Activated CD4-positive, alpha-beta T cell treated with anti-CD3 and anti-CD28 coated beads for 36 hours (primary cell): Measurements from ENCODE around the gene CAMK2B. TPM values are rescaled to one million over a fixed set of nuclear protein-coding genes. Genes with fewer than 3 reads are reported as not detected.

ENCODE experiments used
- ATAC-seq: fragments of 200-7000 bp; cut with Tn5 transposase; one replicate; pipeline ENCODE4 v1.10.0; 2021; ENCODE audit warnings: mild to moderate bottlenecking, moderate library complexity
- CTCF ChIA-PET: fragments of 350-600 bp; sonication (Branson Sonifier 250); formaldehyde crosslinking; loops from one replicate; lab custom pipeline; 2021; ENCODE audit warnings: antibody characterized with exemption; lab: Charles Lee
- POLR2A ChIA-PET: fragments of 350-600 bp; sonication (Branson Sonifier 250); formaldehyde crosslinking; loops from one replicate; lab custom pipeline; 2021; ENCODE audit warnings: antibody characterized with exemption, inconsistent platforms; lab: Charles Lee
- DNase-seq: peaks from one replicate; pipeline ENCODE4 v3.0.0-alpha.2; 2020
- H3K27ac Mint-ChIP-seq: one replicate; pipeline ENCODE4 v1.8.0; 2021; ENCODE audit warnings: mixed read lengths
- H3K27me3 Mint-ChIP-seq: one replicate; pipeline ENCODE4 v1.8.0; 2021; ENCODE audit warnings: mixed read lengths
- H3K36me3 Mint-ChIP-seq: one replicate; pipeline ENCODE4 v1.8.0; 2021; ENCODE audit warnings: low read depth, mixed read lengths
- H3K4me1 Mint-ChIP-seq: one replicate; pipeline ENCODE4 v1.8.0; 2021; ENCODE audit warnings: mixed read lengths
- H3K4me3 Mint-ChIP-seq: one replicate; pipeline ENCODE4 v1.8.0; 2021; ENCODE audit warnings: mild to moderate bottlenecking, moderate library complexity, mixed read lengths
- H3K9me3 Mint-ChIP-seq: one replicate; pipeline ENCODE4 v1.8.0; 2021; ENCODE audit warnings: low read depth, mixed read lengths
- intact Hi-C, 2 experiments: fragments of 100-400 bp; cut with DNase I in 1 of 2; cut with micrococcal nuclease in 1 of 2; formaldehyde crosslinking; loops; one replicate each; pipeline versions ENCODE4 v1.14.2 to v1.15.1; 2022 to 2024; cut with DNase I, micrococcal nuclease
- total RNA-seq, 2 experiments: library from RNA; stranded (reverse); gene quantifications; one replicate each; pipeline ENCODE4 v1.2.3, GENCODE V29; 2021

The CAMK2B gene
- total RNA-seq, 2 experiments from 2014 or later: 1.1 to 1.8 TPM

DNA sequence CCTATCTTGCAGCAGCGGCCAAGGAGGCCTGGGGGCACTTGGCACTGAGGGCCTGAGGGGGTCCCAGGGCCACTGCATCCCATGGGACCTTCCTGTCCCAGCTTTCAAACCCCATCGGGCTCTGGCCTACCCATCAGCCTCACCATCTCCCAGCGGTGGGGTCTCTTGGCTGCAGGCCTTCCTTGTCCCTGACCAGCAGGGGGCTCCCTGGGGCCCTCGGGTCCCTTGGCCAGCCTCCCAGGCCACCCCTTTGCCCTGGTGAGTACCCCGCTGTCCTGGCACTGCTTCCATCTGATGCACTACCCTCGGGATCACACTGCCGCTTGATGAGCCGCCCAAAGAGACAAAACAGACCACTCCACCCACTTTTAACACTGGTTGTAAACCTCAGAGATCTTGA, 81.1 kb downstream of the CAMK2B start:
- CTCF ChIA-PET: interaction anchor here (0.8 kb wide), 1 partner anchor 321 kb away, joined by 5 read pairs; no protein-coding TSS in a partner anchor
- Mint-ChIP-seq H3K4me3 (no peak overlapping the region), H3K27me3 (no peaks in the 10 kb centered on the region), H3K9me3 (no peaks in the 10 kb centered on the region), H3K4me1 (no peaks in the 10 kb centered on the region), H3K36me3 (no peaks in the 10 kb centered on the region), H3K27ac (no peak overlapping the region)
- DNase-seq (peak; percentile 69), ATAC-seq (no peak)
- intact Hi-C loops: loop anchor here in 1 of 2 experiments (5.0 kb wide), 1 partner anchor 323 kb away; no protein-coding TSS in a partner anchor
- POLR2A ChIA-PET: interaction anchor here (0.6 kb wide), 1 partner anchor 290 kb away, joined by 3 read pairs; no protein-coding TSS in a partner anchor

- Mint-ChIP-seq H3K4me1 (no peaks in the 10 kb centered on the region), H3K4me3 (no peak overlapping the region), H3K27me3 (no peaks in the 10 kb centered on the region), H3K27ac (no peak overlapping the region), H3K36me3 (no peaks in the 10 kb centered on the region), H3K9me3 (no peaks in the 10 kb centered on the region)
- ChIA-PET POLR2A (no interaction called here), CTCF (interaction anchor here (1.0 to 2.2 kb wide), 5 partner anchors 17 to 827 kb away, joined by 3 to 13 read pairs (median 3); no protein-coding TSS in a partner anchor)
- intact Hi-C loops: loop anchor here in 1 of 2 experiments (5.0 kb wide), 1 partner anchor 325 kb away; no protein-coding TSS in a partner anchor
- ATAC-seq: no peak
- no peak for DNase-seq
Measured at GRCh38 chr7:44242091-44242490, 83.3 kb downstream of the CAMK2B start.

DNA sequence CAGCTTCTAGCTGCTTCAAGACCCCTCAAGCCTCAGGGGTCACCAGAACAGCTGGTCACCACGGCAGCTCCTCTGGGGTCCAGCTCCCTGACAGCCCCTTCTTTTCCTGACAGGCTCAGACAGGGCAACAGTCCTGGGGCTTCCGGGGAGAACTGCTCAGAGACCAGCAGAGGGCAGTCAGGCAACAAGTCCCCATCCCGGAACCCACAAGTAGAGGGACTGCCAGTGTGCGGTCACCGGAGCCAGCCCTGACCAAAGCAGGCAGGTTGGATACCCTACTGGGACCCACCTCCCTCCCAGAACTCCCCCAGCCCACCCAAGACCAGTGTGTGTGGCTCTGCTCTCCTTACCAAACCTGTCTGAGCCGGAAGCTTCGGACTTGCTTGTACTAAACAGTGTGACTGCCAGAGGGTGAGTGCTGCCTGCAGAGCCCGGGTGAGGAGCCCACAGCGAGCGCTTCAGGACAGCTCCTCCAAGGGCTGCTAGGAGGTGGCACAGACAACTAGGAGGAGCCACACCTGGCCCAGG, 84.3 kb downstream of the CAMK2B start:
- ChIA-PET CTCF (interaction anchor here (0.6 to 2.2 kb wide), 23 partner anchors 18 to 324 kb away, joined by 3 to 13 read pairs (median 3); partner anchors contain the start of gene NUDCD3), POLR2A (interaction anchor here (0.6 kb wide), 1 partner anchor 732 kb away, joined by 3 read pairs; no protein-coding TSS in a partner anchor)
- Mint-ChIP-seq H3K36me3 (no peaks in the 10 kb centered on the region), H3K27me3 (no peaks in the 10 kb centered on the region), H3K27ac (peak overlapping the region; percentile 51), H3K4me3 (no peak overlapping the region), H3K4me1 (no peaks in the 10 kb centered on the region), H3K9me3 (no peaks in the 10 kb centered on the region)
- DNase-seq (peak; percentile 81), ATAC-seq (peak; percentile 95)
- intact Hi-C loops: loop anchor here (1.0 to 5.0 kb wide), 4 partner anchors 66 to 326 kb away; no protein-coding TSS in a partner anchor

GRCh38 chr7:44240376-44240775, 85.0 kb downstream of the CAMK2B start:
- ChIA-PET CTCF (interaction anchor here (0.6 to 2.2 kb wide), 22 partner anchors 17 to 325 kb away, joined by 3 to 13 read pairs (median 3); partner anchors contain the start of gene NUDCD3), POLR2A (no interaction called here)
- H3K27me3 Mint-ChIP-seq: no peaks in the 10 kb centered on the region
- DNase-seq: no peak
- no peak overlapping the region for H3K4me3 Mint-ChIP-seq
- H3K27ac Mint-ChIP-seq: no peak overlapping the region
- no peaks in the 10 kb centered on the region for H3K9me3 Mint-ChIP-seq
- no peaks in the 10 kb centered on the region for H3K36me3 Mint-ChIP-seq
- ATAC-seq: no peak
- intact Hi-C loops: loop anchor here in 1 of 2 experiments (5.0 kb wide), 1 partner anchor 327 kb away; no protein-coding TSS in a partner anchor
- no peaks in the 10 kb centered on the region for H3K4me1 Mint-ChIP-seq

DNA sequence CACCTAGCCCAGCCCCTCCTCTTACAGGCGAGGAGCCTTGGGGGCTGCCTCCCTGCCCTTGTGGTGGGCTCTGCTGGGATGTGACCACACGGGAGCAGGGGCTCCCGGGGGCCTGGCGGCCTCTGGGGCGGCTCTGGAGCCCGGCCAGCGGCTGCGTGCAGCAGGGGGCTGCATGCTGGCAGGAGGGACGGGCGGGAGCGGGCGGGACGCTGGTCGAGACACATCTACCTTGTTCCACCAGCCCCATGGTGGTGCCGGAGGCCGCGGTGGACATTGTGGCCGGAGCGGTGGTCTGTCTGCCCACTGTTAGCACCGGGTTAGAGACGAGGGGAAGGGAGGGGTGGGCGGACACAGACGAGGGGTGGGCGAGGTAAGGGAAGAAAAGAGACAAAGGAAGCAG, 86.0 kb downstream of the CAMK2B start:
- H3K4me3 Mint-ChIP-seq: no peak overlapping the region
- ATAC-seq (no peak), DNase-seq (no peak)
- intact Hi-C loops: no loop called here
- CTCF ChIA-PET: interaction anchor here (1.6 kb wide), 1 partner anchor 251 kb away, joined by 7 read pairs; the partner anchor contains the start of gene NUDCD3
- H3K9me3 Mint-ChIP-seq: no peaks in the 10 kb centered on the region
- no peak overlapping the region for H3K27ac Mint-ChIP-seq
- no peaks in the 10 kb centered on the region for H3K4me1 Mint-ChIP-seq
- POLR2A ChIA-PET: no interaction called here
- H3K36me3 Mint-ChIP-seq: no peaks in the 10 kb centered on the region
- no peaks in the 10 kb centered on the region for H3K27me3 Mint-ChIP-seq

- POLR2A ChIA-PET: no interaction called here
- intact Hi-C loops: no loop called here
- H3K9me3 Mint-ChIP-seq: no peaks in the 10 kb centered on the region
- no peak overlapping the region for H3K27ac Mint-ChIP-seq
- H3K36me3 Mint-ChIP-seq: no peaks in the 10 kb centered on the region
- ATAC-seq: no peak
- H3K4me3 Mint-ChIP-seq: no peak overlapping the region
- no peak for DNase-seq
- no peaks in the 10 kb centered on the region for H3K4me1 Mint-ChIP-seq
- CTCF ChIA-PET: interaction anchor here (0.5 kb wide), 1 partner anchor 305 kb away, joined by 4 read pairs; no protein-coding TSS in a partner anchor
- H3K27me3 Mint-ChIP-seq: no peaks in the 10 kb centered on the region
Measured at GRCh38 chr7:44238116-44238695, 87.2 kb downstream of the CAMK2B start.

DNA sequence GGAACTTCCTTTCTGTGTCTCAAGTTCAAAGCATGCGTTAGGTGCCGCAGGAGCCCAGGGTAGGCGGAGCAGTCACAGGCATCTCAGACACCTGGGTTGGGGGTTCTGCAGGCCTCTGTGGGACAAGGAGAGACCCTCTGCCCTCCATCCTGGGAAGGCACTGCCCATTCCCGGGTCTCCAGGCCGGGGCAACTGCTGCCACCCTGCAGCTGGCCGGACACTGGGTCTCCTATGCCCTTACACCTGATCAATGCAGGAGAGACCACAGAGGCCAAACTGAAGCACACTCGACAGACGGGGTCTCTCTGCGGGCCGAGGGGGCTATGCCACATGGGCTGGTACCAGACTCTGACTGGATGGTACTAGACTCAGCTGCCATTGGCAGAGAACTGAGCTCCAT, 87.7 kb downstream of the CAMK2B start:
- no peaks in the 10 kb centered on the region for H3K36me3 Mint-ChIP-seq
- CTCF ChIA-PET: interaction anchor here (0.5 kb wide), 1 partner anchor 306 kb away, joined by 4 read pairs; no protein-coding TSS in a partner anchor
- no peaks in the 10 kb centered on the region for H3K9me3 Mint-ChIP-seq
- DNase-seq (no peak), ATAC-seq (no peak)
- POLR2A ChIA-PET: no interaction called here
- intact Hi-C loops: no loop called here
- H3K4me3 Mint-ChIP-seq: no peak overlapping the region
- H3K4me1 Mint-ChIP-seq: no peaks in the 10 kb centered on the region
- no peaks in the 10 kb centered on the region for H3K27me3 Mint-ChIP-seq
- H3K27ac Mint-ChIP-seq: no peak overlapping the region

- Mint-ChIP-seq H3K4me3 (no peak overlapping the region), H3K4me1 (no peaks in the 10 kb centered on the region), H3K9me3 (no peaks in the 10 kb centered on the region), H3K27me3 (no peaks in the 10 kb centered on the region), H3K36me3 (no peaks in the 10 kb centered on the region), H3K27ac (no peak overlapping the region)
- ChIA-PET POLR2A (no interaction called here), CTCF (no interaction called here)
- ATAC-seq (no peak), DNase-seq (no peak)
- intact Hi-C loops: no loop called here
Measured at GRCh38 chr7:44236333-44236728, 89.1 kb downstream of the CAMK2B start.

GRCh38 chr7:44235582-44236332, 89.6 kb downstream of the CAMK2B start:
- H3K27ac Mint-ChIP-seq: no peak overlapping the region
- ATAC-seq (no peak), DNase-seq (no peak)
- CTCF ChIA-PET: no interaction called here
- no peak overlapping the region for H3K4me3 Mint-ChIP-seq
- POLR2A ChIA-PET: no interaction called here
- intact Hi-C loops: no loop called here
- no peaks in the 10 kb centered on the region for H3K27me3 Mint-ChIP-seq
- no peaks in the 10 kb centered on the region for H3K4me1 Mint-ChIP-seq
- no peaks in the 10 kb centered on the region for H3K9me3 Mint-ChIP-seq
- H3K36me3 Mint-ChIP-seq: no peaks in the 10 kb centered on the region

- ATAC-seq: no peak
- H3K4me3 Mint-ChIP-seq: no peak overlapping the region
- no peaks in the 10 kb centered on the region for H3K27me3 Mint-ChIP-seq
- H3K27ac Mint-ChIP-seq: no peak overlapping the region
- intact Hi-C loops: no loop called here
- POLR2A ChIA-PET: no interaction called here
- CTCF ChIA-PET: interaction anchor here (0.7 kb wide), 1 partner anchor 221 kb away, joined by 3 read pairs; no protein-coding TSS in a partner anchor
- H3K4me1 Mint-ChIP-seq: no peaks in the 10 kb centered on the region
- no peak for DNase-seq
- no peaks in the 10 kb centered on the region for H3K36me3 Mint-ChIP-seq
- H3K9me3 Mint-ChIP-seq: no peaks in the 10 kb centered on the region
Measured at GRCh38 chr7:44235066-44235465, 90.3 kb downstream of the CAMK2B start.
